ENCODE data around the gene ANKH. TPM values are rescaled to one million over a fixed set of nuclear protein-coding genes. Genes with fewer than 3 reads are reported as not detected.

ANKH gene
- total RNA-seq, 1 donor from 2014 or later = 29.9 TPM

GRCh38 chr5:14896131-14896530 is 24.6 kb upstream of the ANKH start:
- Mint-ChIP-seq H3K4me3 (ENCODE audit: low read depth) (no peak overlapping the region), H3K9me3 (ENCODE audit: low read depth) (no peaks in the 10 kb centered on the region), H3K27ac (no peak overlapping the region), H3K36me3 (ENCODE audit: insufficient read depth) (no peaks in the 10 kb centered on the region), H3K4me1 (ENCODE audit: low read depth) (peaks cover 4% of the 10 kb centered on the region), H3K27me3 (peaks cover 3% of the 10 kb centered on the region)
- no peak for TF ChIP-seq CTCF (IDR thresholded peaks at IDR 0.05; ENCODE audit: unreplicated experiment)
- DNase-seq (ENCODE audit: low spot score, unreplicated experiment) = no peak

GRCh38 chr5:14895301-14895700 is 23.7 kb upstream of the ANKH start:
- Mint-ChIP-seq H3K36me3 (ENCODE audit: insufficient read depth) (no peaks in the 10 kb centered on the region), H3K4me3 (ENCODE audit: low read depth) (no peak overlapping the region), H3K27me3 (peaks cover 3% of the 10 kb centered on the region), H3K9me3 (ENCODE audit: low read depth) (no peaks in the 10 kb centered on the region), H3K27ac (no peak overlapping the region), H3K4me1 (ENCODE audit: low read depth) (no peaks in the 10 kb centered on the region)
- no peak for DNase-seq (ENCODE audit: low spot score, unreplicated experiment)
- no peak for TF ChIP-seq CTCF (IDR thresholded peaks at IDR 0.05; ENCODE audit: unreplicated experiment)

GRCh38 chr5:14894748-14895147 is 23.2 kb upstream of the ANKH start:
- DNase-seq (ENCODE audit: low spot score, unreplicated experiment) = no peak
- Mint-ChIP-seq H3K4me1 (ENCODE audit: low read depth) (no peaks in the 10 kb centered on the region), H3K27me3 (peaks cover 7% of the 10 kb centered on the region), H3K9me3 (ENCODE audit: low read depth) (no peaks in the 10 kb centered on the region), H3K4me3 (ENCODE audit: low read depth) (no peak overlapping the region), H3K36me3 (ENCODE audit: insufficient read depth) (no peaks in the 10 kb centered on the region), H3K27ac (no peak overlapping the region)
- TF ChIP-seq CTCF (IDR thresholded peaks at IDR 0.05; ENCODE audit: unreplicated experiment) = no peak

- no peaks in the 10 kb centered on the region for H3K4me1 Mint-ChIP-seq (ENCODE audit: low read depth)
- peaks cover 12% of the 10 kb centered on the region for H3K27me3 Mint-ChIP-seq
- H3K36me3 Mint-ChIP-seq (ENCODE audit: insufficient read depth) = no peaks in the 10 kb centered on the region
- TF ChIP-seq CTCF (IDR thresholded peaks at IDR 0.05; ENCODE audit: unreplicated experiment) = no peak
- H3K9me3 Mint-ChIP-seq (ENCODE audit: low read depth) = no peaks in the 10 kb centered on the region
- no peak for DNase-seq (ENCODE audit: low spot score, unreplicated experiment)
- H3K27ac Mint-ChIP-seq = no peak overlapping the region
- no peak overlapping the region for H3K4me3 Mint-ChIP-seq (ENCODE audit: low read depth)
Observed at GRCh38 chr5:14893381-14893780, 21.8 kb upstream of the ANKH start.

GRCh38 chr5:14890846-14891245 is 19.3 kb upstream of the ANKH start:
- no peaks in the 10 kb centered on the region for H3K36me3 Mint-ChIP-seq (ENCODE audit: insufficient read depth)
- DNase-seq (ENCODE audit: low spot score, unreplicated experiment) = no peak
- H3K4me3 Mint-ChIP-seq (ENCODE audit: low read depth) = no peak overlapping the region
- H3K9me3 Mint-ChIP-seq (ENCODE audit: low read depth) = no peaks in the 10 kb centered on the region
- no peak overlapping the region for H3K27ac Mint-ChIP-seq
- no peak for TF ChIP-seq CTCF (IDR thresholded peaks at IDR 0.05; ENCODE audit: unreplicated experiment)
- H3K4me1 Mint-ChIP-seq (ENCODE audit: low read depth) = peaks cover 3% of the 10 kb centered on the region
- H3K27me3 Mint-ChIP-seq = peaks cover 14% of the 10 kb centered on the region

All from progenitor cell of endocrine pancreas (in vitro differentiated cells).